Tibial nerve (tissue), 4 donors: Measurements from ENCODE around the gene HAUS3. TPM values are rescaled to one million over a fixed set of nuclear protein-coding genes. Genes with fewer than 3 reads are reported as not detected.

Experiments used
- DNase-seq, 2 donors: peaks; one replicate each; pipeline ENCODE4 v3.0.0-alpha.2; 2019; ENCODE audit warnings: low spot score in 2 of 2
- H3K27ac ChIP-seq, 4 donors: fragments of 200-600 bp; sonication (generic) in 3 of 4; one replicate each; pipeline ENCODE4 v1.5.1; 2017 to 2019; ENCODE audit warnings: mild to moderate bottlenecking in 1 of 4
- H3K27me3 ChIP-seq, 2 donors: fragments of 200-600 bp; sonication (generic) in 1 of 2; one replicate each; pipeline versions ENCODE4 v1.5.1 to v1.6.0; 2017 to 2019
- H3K36me3 ChIP-seq, 3 donors: fragments of 200-600 bp; sonication (generic); one replicate each; pipeline ENCODE4 v1.5.1; 2018 to 2019
- H3K4me1 ChIP-seq, 4 donors: fragments of 200-600 bp; sonication (generic) in 3 of 4; one replicate each; pipeline ENCODE4 v1.5.1; 2017 to 2019
- H3K4me3 ChIP-seq, 4 donors: fragments of 200-600 bp; sonication (generic) in 3 of 4; one replicate each; pipeline ENCODE4 v1.5.1; 2017 to 2019; ENCODE audit warnings: mild to moderate bottlenecking in 1 of 4, moderate library complexity in 1 of 4
- H3K9me3 ChIP-seq, 4 donors: fragments of 200-600 bp; sonication (generic) in 3 of 4; one replicate each; pipeline ENCODE4 v1.5.1; 2017 to 2019
- EP300 ChIP-seq, 2 donors: sonication (generic); formaldehyde crosslinking; IDR thresholded peaks; one replicate each; pipeline ENCODE4 v1.6.1; 2017; ENCODE audit warnings: antibody characterized with exemption in 2 of 2, mild to moderate bottlenecking in 1 of 2
- POLR2A ChIP-seq, 2 donors: fragments of 450-650 bp; IDR thresholded peaks; one replicate each; pipeline ENCODE4 v1.6.1; 2017; ENCODE audit warnings: antibody characterized with exemption in 2 of 2, mild to moderate bottlenecking in 2 of 2, moderate library complexity in 2 of 2
- WGBS, 2 donors: methylation state at CpG; one replicate each; pipeline ENCODE4 v1.1.5; 2018; 5-methylcytosine and 5-hydroxymethylcytosine counted together
- total RNA-seq, 4 donors: library from RNA; depleted of rRNA; stranded (reverse); fragments of >200 nt; gene quantifications; one replicate each; pipeline ENCODE4 v1.1.0, GENCODE V29; 2016
- TF ChIP-seq, protein P1 (sequence below), 5 experiments: fragments of 200-600 bp in 3 of 5; fragments of 450-650 bp in 2 of 5; sonication (generic) in 3 of 5; IDR thresholded peaks; one replicate each; pipeline ENCODE4 v1.5.1; 2016 to 2019; ENCODE audit warnings: antibody characterized with exemption in 5 of 5, mild to moderate bottlenecking in 3 of 5, moderate library complexity in 2 of 5

HAUS3 gene
- total RNA-seq, 4 donors from 2014 or later, result 9.6 to 20.1 (median 17.5) TPM

DNA sequence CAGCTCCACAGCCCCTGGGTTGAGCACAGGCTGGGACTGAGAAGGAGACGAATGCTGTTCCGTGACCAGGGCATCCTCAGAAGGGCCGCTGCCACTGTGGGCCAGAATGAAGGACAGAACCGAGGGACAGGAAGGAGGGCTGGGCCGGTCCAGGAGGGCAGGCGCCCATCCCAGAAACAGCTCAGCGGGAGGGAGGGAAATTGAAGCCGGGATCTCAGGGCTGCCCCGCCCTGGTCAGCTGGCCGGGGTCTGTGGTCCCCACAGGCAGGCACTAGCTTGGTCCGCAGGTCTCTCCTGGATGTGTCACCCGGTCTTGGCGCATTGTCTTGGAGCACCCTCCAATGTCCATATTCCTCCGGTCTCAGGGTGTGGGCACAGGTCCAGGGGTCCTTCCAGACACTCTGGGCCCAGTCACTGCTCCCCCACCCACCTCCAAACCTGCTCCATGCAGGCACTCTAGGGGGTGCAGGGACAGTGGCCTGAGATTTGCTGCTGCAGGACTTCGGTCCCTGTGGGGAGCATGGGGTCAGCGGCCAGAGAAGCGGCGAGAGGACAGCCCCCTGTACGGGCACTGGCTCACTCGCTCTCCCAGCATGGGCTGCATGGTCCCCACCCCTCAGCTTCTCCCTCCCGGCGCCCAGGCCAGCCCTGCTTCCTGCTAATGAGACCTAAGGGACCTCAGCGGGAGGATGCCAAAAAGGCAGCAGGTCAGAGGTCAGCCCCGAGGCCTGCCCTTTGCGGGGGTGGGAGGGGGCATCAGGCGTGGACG, 43.9 kb upstream of the HAUS3 start:
- Histone ChIP-seq H3K27ac (no peak overlapping the region), H3K4me3 (no peak overlapping the region), H3K36me3 (peaks cover 0 to 4% (median 0%) of the 10 kb centered on the region in 3 donors), H3K27me3 (no peaks in the 10 kb centered on the region), H3K9me3 (no peaks in the 10 kb centered on the region), H3K4me1 (peaks cover 0 to 5% (median 2%) of the 10 kb centered on the region in 4 donors)
- WGBS, 2 donors, result 60 to 65% methylated on average over 20 to 24 of the region's 27 CpGs
- DNase-seq, result no peak
- no peak for TF ChIP-seq POLR2A (IDR thresholded peaks at IDR 0.05)
- TF ChIP-seq EP300 (IDR thresholded peaks at IDR 0.05), result no peak
- TF ChIP-seq, protein P1, sequence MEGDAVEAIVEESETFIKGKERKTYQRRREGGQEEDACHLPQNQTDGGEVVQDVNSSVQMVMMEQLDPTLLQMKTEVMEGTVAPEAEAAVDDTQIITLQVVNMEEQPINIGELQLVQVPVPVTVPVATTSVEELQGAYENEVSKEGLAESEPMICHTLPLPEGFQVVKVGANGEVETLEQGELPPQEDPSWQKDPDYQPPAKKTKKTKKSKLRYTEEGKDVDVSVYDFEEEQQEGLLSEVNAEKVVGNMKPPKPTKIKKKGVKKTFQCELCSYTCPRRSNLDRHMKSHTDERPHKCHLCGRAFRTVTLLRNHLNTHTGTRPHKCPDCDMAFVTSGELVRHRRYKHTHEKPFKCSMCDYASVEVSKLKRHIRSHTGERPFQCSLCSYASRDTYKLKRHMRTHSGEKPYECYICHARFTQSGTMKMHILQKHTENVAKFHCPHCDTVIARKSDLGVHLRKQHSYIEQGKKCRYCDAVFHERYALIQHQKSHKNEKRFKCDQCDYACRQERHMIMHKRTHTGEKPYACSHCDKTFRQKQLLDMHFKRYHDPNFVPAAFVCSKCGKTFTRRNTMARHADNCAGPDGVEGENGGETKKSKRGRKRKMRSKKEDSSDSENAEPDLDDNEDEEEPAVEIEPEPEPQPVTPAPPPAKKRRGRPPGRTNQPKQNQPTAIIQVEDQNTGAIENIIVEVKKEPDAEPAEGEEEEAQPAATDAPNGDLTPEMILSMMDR (IDR thresholded peaks at IDR 0.05), result no peak

DNA sequence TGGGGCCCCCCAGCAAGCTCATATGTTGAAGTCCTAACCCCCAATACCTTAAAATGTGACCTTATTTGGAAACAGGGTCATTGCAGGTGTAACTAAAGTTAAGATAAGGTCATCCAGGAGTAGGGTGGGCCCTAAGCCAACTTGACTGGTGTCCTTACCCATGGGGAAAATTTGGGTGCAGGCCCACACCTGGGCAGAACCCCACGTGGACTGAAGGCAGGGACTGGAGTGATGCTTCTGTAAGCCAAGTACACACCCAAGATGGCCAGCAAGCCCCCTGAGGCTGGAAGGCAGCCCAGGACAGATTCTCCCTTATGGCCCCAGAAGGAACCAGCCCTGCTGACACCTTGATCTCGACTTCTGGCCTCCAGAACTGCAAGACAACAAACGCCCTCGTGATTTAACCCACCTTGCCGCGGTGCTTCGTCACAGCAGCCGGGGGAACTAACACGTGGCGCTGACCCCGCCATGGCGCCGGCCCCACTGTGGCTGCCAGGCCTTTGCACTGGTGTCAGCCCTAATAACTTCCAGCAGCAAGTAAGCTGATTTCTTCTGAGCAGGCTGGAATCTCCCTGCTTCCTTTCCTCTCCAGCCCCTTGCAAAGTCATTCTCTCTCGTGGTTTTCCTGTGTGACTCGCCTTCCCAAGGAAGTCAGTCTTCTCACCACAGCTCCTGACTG, 43.2 kb upstream of the HAUS3 start:
- Histone ChIP-seq H3K4me3 (no peak overlapping the region), H3K4me1 (peaks cover 0 to 5% (median 2%) of the 10 kb centered on the region in 4 donors), H3K27ac (no peak overlapping the region), H3K36me3 (peaks cover 0 to 4% (median 0%) of the 10 kb centered on the region in 3 donors), H3K9me3 (no peaks in the 10 kb centered on the region), H3K27me3 (no peaks in the 10 kb centered on the region)
- 81 to 85% methylated on average over 14 to 15 of the region's 15 CpGs for WGBS, 2 donors
- DNase-seq, result no peak
- TF ChIP-seq, protein P1 (IDR thresholded peaks at IDR 0.05), result no peak
- TF ChIP-seq POLR2A (IDR thresholded peaks at IDR 0.05), result no peak
- TF ChIP-seq EP300 (IDR thresholded peaks at IDR 0.05), result no peak

DNA sequence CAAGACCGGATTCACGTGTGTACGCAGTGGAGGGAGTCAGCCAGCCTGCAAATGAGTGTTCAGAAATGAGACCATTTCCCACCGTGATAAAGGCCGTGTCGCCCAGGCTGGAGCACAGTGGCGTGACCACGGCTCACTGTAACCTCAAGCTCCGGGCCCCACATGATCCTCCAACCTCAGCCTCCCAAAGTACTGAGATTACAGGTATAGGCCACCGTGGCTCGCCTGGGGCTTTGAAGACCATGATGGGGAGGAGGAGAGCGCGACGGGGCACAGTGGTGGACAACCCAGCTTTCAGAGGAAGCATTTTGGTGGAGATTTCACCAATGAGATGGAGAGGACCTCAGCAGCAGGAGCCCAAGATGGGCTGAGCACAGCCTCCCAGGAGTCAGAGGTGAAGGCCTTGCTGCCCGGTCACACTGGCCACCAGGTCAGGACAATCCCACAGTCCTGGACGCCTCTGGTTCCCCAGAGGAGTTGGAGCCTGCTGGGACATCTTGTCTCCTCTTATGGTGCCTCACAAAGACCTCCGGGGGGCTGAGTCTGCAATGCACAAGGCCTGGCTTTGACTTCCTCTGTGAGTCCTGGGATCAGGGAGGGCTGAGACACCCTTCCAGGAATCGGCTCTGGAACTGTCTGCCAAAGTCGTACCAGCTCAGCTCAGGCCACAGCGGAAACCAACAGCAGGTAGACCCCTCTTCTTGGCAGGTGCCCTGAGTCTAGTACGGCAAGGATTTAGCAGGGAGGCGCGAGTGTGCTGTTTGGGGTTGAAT, 42.4 kb upstream of the HAUS3 start:
- WGBS, 2 donors, result 91 to 96% methylated on average over 21 to 22 of the region's 23 CpGs
- Histone ChIP-seq H3K36me3 (peaks cover 0 to 4% (median 0%) of the 10 kb centered on the region in 3 donors), H3K4me1 (peaks cover 0 to 5% (median 2%) of the 10 kb centered on the region in 4 donors), H3K27me3 (no peaks in the 10 kb centered on the region), H3K4me3 (no peak overlapping the region), H3K27ac (no peak overlapping the region), H3K9me3 (no peaks in the 10 kb centered on the region)
- TF ChIP-seq, protein P1 (IDR thresholded peaks at IDR 0.05), result no peak
- TF ChIP-seq POLR2A (IDR thresholded peaks at IDR 0.05), result no peak
- no peak for TF ChIP-seq EP300 (IDR thresholded peaks at IDR 0.05)
- DNase-seq, result no peak

DNA sequence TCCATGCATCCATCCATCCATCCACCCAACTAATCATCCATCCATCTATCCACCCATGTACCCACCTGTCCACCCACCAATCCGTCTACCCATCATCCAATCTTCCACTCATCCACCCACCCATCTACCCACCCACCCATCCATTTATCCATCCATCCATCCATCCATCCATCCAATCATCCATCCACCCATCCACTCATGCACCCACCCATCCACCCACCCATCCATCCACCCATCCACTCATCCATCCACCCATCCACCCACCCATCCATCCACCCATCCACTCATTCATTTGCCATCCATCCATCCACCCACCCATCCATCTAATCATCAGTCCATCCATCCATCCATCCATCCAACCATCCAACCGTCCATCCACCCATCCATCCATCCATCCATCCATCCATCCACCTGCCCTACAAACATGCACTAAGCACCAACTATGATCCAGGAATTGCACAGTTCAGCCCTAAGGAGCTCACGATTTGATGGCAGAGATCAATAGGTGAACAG, 41.3 kb upstream of the HAUS3 start:
- H3K27ac ChIP-seq, result no peak overlapping the region
- WGBS, 2 donors, result 91 to 99% methylated on average over 3 of the region's 3 CpGs
- H3K27me3 ChIP-seq, result no peaks in the 10 kb centered on the region
- H3K9me3 ChIP-seq, result no peaks in the 10 kb centered on the region
- DNase-seq, result no peak
- H3K4me1 ChIP-seq, result peaks cover 0 to 5% (median 2%) of the 10 kb centered on the region in 4 donors
- H3K36me3 ChIP-seq, result peaks cover 0 to 4% (median 0%) of the 10 kb centered on the region in 3 donors
- TF ChIP-seq, protein P1 (IDR thresholded peaks at IDR 0.05), result no peak
- no peak for TF ChIP-seq POLR2A (IDR thresholded peaks at IDR 0.05)
- TF ChIP-seq EP300 (IDR thresholded peaks at IDR 0.05), result no peak
- H3K4me3 ChIP-seq, result no peak overlapping the region
